NCI-H69 (cell line): ENCODE data around the gene MVB12B.

Source experiments
- DNase-seq: peaks from one replicate; lab custom pipeline; 2025; lab: John Stamatoyannopoulos, UW

MVB12B gene

GRCh38 chr9:126303488-126303887 is 23.1 kb upstream of the MVB12B start:
- no peak for DNase-seq

GRCh38 chr9:126304207-126304970 is 22.2 kb upstream of the MVB12B start:
- no peak for DNase-seq

GRCh38 chr9:126304971-126305320 is 21.7 kb upstream of the MVB12B start:
- DNase-seq, result no peak

- no peak for DNase-seq
Measured at GRCh38 chr9:126306071-126306647, 20.5 kb upstream of the MVB12B start.

- peak; percentile 17 for DNase-seq
Measured at GRCh38 chr9:126307322-126308061, 19.1 kb upstream of the MVB12B start.

- no peak for DNase-seq
Measured at GRCh38 chr9:126309427-126310189, 17.0 kb upstream of the MVB12B start.

GRCh38 chr9:126312584-126313551 is 13.8 kb upstream of the MVB12B start:
- DNase-seq, result no peak

GRCh38 chr9:126316085-126316655 is 10.5 kb upstream of the MVB12B start:
- DNase-seq, result no peak

GRCh38 chr9:126317513-126317912 is 9.1 kb upstream of the MVB12B start:
- no peak for DNase-seq

GRCh38 chr9:126318858-126319257 is 7.8 kb upstream of the MVB12B start:
- DNase-seq, result no peak

- DNase-seq, result no peak
Measured at GRCh38 chr9:126319671-126320070, 7.0 kb upstream of the MVB12B start.

GRCh38 chr9:126320158-126320922 is 6.3 kb upstream of the MVB12B start:
- no peak for DNase-seq

GRCh38 chr9:126321742-126322141 is 4.9 kb upstream of the MVB12B start:
- DNase-seq, result no peak

- no peak for DNase-seq
Measured at GRCh38 chr9:126325821-126326220, 808 bp upstream of the MVB12B start.

- DNase-seq, result peak; percentile 73
Measured at GRCh38 chr9:126327006-126327713, 531 bp downstream of the MVB12B start.

- DNase-seq, result peak; percentile 46
Measured at GRCh38 chr9:126327714-126328185, 1.1 kb downstream of the MVB12B start.

GRCh38 chr9:126328407-126328806 is 1.8 kb downstream of the MVB12B start:
- no peak for DNase-seq

- no peak for DNase-seq
Measured at GRCh38 chr9:126329476-126330275, 3.0 kb downstream of the MVB12B start.
